AG09309 (cell line): ENCODE results near the gene CAPN14.

ENCODE experiments used
- DNase-seq: peaks from one replicate; pipeline ENCODE4 v3.0.0-alpha.2; 2010; ENCODE audit warnings: low read depth
- H3K4me3 ChIP-seq: 2 replicates; pipeline ENCODE4 v1.5.1; 2011; ENCODE audit warnings: mild to moderate bottlenecking, low read depth, low read length, moderate library complexity; ENCODE audit not compliant: control insufficient read depth
- TF ChIP-seq, protein P1 (sequence below): IDR thresholded peaks from 2 replicates; pipeline ENCODE4 v1.5.1; 2011; ENCODE audit warnings: mild to moderate bottlenecking, low read depth, low read length, inconsistent platforms; ENCODE audit not compliant: insufficient read depth, control insufficient read depth; ENCODE audit errors: missing control alignments

Gene CAPN14

DNA sequence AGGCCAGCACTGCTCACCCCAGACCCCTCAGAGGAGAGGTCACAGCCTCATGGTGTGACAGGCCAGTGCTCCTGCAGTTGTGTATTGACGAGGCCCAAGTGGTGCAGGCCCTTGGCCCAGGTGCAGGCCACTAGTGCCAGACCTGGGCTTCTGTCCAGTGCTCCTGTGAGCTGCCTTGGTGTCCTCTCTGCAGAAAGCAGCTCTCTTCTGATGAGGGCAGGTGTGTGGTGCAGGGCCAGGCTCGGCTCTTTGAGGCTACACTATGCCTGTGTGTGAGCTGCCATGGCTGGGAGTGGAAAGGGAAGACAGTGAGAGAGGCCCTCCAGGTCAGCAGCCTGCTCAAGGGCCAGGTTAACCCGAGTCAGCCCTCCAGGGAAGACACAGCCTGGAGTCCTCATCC, 33.7 kb upstream of the CAPN14 start:
- TF ChIP-seq, protein P1, sequence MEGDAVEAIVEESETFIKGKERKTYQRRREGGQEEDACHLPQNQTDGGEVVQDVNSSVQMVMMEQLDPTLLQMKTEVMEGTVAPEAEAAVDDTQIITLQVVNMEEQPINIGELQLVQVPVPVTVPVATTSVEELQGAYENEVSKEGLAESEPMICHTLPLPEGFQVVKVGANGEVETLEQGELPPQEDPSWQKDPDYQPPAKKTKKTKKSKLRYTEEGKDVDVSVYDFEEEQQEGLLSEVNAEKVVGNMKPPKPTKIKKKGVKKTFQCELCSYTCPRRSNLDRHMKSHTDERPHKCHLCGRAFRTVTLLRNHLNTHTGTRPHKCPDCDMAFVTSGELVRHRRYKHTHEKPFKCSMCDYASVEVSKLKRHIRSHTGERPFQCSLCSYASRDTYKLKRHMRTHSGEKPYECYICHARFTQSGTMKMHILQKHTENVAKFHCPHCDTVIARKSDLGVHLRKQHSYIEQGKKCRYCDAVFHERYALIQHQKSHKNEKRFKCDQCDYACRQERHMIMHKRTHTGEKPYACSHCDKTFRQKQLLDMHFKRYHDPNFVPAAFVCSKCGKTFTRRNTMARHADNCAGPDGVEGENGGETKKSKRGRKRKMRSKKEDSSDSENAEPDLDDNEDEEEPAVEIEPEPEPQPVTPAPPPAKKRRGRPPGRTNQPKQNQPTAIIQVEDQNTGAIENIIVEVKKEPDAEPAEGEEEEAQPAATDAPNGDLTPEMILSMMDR = no peak
- no peak for DNase-seq
- H3K4me3 ChIP-seq = no peak overlapping the region

DNA sequence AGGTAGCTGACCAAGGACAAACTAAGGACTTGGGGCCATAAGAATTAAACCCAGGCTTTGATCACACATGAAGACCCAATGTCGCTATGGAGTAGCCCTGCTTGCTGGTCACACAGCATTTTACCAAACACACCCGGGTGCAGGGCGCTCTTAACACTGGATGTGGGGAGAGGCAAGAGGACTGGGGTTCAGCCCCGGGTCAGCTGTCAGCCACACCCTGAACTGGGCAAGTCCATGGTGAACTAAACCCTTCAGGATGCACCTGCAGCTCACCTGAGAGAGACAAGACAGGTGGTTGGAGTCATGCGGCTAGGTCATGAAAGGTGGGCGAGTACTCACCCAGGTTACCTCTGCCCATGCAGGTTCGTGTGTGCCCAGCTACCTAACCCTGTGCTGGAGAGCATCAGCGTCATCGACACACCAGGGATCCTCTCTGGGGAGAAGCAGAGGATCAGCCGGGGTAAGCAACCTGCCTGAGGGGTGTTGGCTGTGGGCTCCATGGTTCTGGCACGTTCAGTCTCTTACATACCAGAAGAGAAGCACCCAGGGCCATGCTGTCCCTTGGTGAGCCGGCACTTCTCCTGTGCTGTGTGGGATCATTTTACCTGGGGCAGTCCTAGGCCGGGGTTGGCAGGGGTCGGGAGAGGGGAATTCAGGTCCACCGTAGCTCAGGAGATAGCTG, 31.8 kb upstream of the CAPN14 start:
- no peak for DNase-seq
- no peak overlapping the region for H3K4me3 ChIP-seq
- TF ChIP-seq, protein P1 = no peak

DNA sequence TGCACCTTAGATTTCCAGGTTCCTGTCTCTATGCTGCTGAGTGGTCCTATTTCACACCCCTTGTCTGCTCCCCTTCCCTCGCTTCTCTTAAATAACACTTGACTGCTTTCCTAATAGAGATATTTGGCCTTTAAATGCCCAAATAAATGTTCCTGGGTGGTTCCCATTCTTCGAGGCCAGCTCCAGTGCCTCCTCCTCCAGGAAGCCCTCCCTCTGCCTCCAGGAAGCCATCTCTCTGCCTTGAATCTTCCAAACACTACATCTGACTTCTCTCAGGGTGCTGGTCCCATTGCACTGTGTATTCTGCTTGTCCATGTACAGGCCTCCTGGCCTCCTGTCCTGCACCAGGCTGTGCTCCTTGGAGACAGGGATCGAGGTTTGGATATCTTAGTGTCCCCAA, 30.8 kb upstream of the CAPN14 start:
- TF ChIP-seq, protein P1 = no peak
- DNase-seq = no peak
- H3K4me3 ChIP-seq = no peak overlapping the region

DNA sequence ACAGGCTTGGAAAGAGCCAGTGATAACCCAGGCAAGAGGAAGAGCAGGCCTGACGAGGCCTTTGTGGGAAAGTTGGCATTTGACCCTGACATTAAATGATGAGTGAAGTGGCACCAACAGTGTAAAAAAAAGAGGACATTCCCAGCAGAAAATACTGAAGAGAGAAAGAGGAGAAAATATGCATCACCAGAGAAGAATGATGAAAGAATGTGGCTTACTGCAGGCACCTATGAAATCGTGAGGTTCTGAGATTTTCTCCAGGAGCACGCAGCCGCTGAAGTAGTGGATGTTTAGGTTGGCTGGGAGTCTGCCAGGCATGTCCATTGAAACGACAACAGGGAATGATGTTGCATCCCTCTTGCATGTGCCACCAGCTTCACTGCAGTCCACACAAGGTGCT, 30.4 kb upstream of the CAPN14 start:
- no peak overlapping the region for H3K4me3 ChIP-seq
- DNase-seq = no peak

DNA sequence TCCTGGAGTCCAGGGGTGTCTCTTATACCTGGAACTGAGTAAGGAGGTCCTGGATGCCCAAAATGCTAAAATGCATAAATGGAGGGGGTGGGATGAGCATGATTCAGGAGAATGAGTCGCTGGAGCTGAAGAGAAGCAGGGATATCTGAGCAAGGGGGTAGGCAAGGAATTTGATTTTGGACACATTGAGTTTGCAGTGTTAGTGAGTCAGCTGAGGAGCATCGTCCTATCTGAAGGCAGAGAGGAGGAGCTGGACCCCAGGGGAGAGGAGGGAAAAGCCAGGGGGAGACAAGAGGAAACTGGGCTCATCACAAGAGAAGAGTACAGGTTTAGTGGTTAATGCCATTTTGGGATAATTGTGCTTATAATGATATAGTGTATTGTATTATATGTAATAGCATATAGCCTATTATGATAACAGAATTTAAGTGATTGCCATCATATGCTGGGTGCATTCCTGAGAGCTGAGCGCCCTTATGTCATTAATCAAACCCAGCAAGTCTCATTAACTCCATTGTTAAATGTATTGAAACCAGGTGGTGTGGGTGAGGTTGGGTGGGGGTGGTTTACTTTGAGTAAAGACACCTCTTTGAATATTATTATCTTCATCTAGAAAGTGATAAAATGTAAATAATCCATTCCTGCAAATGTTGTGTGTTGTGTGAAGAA, 29.0 kb upstream of the CAPN14 start:
- DNase-seq = no peak
- TF ChIP-seq, protein P1 = no peak
- no peak overlapping the region for H3K4me3 ChIP-seq

More for the DNA sequence above, 30.4 kb upstream of the CAPN14 start:
- TF ChIP-seq, protein P1 = no peak

DNA sequence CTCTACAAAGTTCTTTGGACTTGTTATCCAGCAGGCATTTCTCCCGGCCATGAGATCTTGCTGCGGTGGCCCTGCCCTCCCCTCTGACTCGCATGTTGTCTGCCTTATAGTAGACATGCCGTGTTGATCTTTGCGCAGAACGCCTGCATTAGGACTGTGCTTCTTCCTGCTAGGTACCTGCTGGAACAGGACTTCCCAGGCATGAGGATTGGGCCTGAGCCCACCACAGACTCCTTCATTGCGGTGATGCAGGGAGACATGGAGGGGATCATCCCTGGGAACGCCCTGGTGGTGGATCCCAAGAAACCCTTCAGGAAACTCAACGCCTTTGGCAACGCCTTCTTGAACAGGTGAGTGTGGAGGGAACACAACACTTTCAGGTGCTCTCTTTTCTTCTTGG, 26.8 kb upstream of the CAPN14 start:
- H3K4me3 ChIP-seq = no peak overlapping the region
- DNase-seq = no peak
- TF ChIP-seq, protein P1 = no peak
